NCI-H2029 (cell line): Measurements from ENCODE around the gene RTL10.

Experiments used
- DNase-seq: peaks from one replicate; lab custom pipeline; 2025; lab: John Stamatoyannopoulos, UW

Gene RTL10

DNA sequence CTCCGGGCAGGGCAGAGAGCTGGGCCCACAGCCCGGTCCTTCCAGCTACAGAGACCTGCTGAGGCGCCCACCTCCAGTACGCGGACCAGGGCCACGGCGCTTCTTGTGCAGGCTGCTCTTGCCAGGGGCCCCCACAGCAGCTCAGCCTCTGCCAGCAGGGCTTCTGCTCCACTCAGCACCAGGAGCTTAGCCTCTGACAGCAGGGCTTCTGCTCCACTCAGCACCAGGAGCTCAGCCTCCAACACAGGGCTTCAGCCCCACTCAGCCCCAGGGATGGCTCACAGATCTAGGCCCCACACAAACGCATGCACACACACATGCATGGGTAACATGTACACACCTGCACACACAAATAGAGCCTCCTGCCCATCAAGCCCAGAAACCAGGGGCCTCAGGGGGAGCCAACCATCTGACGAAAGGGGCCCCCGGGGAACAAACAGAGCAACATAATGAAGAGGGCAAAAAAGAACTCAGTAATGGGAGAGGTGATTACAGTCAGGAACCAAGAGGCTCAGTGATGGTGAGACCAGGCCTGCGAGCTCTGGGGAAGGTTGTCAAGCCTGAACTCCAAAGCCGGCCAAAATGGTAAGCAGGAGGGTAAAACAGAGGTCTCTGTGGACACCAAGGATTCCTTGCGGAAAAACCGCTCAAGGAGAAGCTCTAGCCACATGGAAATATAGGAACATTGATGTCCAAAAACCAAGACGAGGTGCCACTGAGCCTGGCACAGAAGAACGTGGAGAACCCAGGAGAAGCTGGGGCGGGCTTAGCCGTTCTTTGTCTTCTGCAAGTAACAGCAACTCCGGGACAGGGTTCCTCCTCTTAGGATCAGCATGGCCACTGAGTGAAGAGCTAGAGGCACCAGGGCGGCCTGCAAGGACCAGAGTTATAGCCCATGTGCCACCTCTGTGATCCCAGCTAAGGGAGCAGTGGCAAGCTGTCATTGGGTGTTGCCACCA is 46.5 kb downstream of the RTL10 start:
- no peak for DNase-seq

DNA sequence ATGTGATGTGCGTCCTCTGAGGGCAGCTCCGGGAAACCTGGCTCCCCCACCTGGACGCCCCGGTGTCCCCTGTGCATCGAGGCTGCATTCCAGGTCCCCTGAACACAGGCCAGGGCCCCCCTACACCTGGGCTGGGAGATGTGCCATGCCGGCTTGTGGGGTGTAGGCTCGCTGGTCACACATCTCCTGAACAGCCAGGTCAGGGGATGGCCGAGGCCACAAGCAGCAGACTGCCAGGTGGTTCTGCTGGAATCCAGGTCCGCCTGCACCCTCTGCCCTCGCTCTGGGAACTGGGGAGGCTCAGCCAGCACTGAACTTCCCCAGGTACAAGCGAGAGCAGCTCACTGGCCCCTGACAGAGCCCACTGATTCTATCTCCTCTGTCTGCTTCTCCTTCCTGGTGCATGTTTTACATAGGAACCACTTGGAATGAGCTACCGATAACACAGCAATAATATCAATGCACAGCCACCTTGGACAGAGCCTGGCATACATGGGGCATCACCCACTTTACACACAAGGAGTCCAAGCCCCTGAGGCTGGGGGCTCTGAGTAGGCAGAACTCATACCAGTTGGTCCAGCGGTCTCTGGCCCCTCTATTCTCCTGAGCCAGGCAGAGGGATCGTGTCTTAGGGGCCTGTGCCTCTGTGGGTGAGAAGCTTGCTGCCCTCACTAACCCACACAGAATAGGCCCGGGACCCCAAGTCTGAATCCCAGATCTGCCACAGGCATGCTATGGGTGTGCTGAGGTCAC is 47.3 kb downstream of the RTL10 start:
- DNase-seq: no peak

DNA sequence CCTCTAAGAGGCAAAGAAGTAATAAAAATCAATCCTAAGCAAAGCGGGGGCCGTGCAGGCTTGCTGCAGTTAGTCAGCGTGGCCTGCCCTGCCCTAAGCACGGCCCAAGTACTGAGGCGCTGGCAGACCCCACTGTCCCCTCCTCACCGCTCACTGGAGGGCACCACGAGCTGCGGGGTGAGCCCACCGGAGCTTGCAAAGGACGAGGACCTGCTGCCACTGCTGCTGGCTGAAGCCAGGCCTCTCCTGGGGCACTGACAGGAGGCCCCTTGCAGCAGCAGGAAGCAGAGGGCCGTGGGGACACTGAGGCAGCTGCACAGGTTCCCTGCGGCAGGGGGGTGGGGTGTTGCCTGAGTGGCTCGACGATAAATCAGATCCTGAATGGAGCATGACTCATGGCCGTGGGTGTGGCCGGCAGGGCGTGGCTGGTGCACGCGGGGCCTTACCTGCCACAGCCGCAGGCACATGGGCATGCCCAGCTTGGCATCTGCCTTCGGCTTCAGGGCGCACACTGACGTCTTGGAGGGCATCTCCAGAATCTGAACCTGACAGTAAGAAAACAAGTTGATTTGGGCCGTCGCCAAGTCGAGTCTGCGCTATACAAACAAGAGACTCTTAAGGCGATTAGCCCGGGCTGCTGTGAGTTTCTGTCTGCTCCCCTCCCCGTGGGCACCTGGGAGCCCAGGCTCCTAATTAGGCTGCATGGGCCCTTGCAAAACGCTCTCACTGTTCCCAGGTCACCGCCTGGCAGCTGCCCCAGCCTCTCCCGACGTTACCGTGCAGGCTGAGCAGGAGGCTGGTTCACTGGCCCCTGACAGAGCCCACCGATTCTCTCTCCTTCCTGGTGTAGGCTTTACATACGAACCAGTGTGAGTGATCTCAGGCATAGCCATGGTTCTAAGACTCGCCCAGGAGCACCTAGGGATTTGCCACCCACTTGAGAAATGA is 48.2 kb downstream of the RTL10 start:
- DNase-seq: peak; percentile 45

DNA sequence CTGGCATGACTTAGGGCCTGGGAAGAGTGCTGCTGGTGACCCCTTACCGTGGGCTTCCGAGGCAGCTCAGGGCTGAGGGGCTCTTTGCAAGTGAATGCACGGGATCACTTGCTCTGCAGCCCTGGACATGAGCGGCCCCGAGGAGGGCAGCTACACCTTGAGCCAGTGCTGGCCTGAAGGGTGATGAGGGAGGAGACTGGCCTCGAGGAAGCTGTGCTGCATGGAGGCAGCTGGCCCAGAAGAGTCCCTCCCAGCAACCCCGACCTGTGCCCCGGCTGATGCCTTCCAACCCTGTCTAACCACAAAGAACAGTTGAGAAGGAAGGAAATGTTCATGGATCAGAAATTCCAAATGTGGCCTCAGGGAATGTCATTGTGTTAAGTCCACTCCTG is 48.9 kb downstream of the RTL10 start:
- no peak for DNase-seq
